GM21529 (cell line): Measurements from ENCODE around the gene DSTYK.

Experiments
- ATAC-seq: cut with Tn5 transposase; IDR thresholded peaks from one replicate; pipeline ENCODE4 v1.9.1; 2021; ENCODE audit not compliant: unreplicated experiment

DSTYK gene

DNA sequence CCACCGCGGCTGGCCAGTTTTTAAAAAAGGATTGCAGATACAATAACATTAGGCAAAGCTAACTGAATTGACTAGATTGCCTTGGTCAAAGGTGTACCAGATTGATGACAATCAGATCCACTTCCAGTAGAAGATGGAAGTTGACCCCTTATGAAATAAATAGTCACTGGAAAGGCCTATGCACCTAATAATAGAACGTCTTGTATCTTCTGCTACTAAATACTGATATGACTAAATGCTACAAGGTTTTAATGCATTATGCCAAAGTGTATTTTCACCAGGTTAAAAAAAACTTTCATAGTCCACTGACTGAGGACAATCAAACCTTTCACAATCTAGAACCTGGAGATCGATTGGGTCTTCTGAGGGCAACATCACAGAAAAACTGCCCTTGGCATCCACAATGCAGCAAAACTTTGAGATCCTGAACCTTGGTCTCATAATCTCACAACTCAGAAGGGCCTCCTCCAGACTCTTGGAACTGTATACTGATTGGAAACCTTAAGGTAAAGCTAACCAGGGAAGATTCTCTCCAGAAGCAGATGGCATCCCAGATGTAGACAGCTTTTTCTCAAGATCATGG, 82.0 kb downstream of the DSTYK start:
- no peak for ATAC-seq

- ATAC-seq, result no peak
Observed at GRCh38 chr1:205128050-205128449, 83.5 kb downstream of the DSTYK start.

GRCh38 chr1:205127646-205128045, 83.9 kb downstream of the DSTYK start:
- no peak for ATAC-seq

- ATAC-seq, result no peak
Observed at GRCh38 chr1:205124726-205125125, 86.8 kb downstream of the DSTYK start.

- ATAC-seq, result peak; percentile 9
Observed at GRCh38 chr1:205122489-205122882, 89.0 kb downstream of the DSTYK start.

GRCh38 chr1:205121660-205122488, 89.6 kb downstream of the DSTYK start, which contains the start of gene RBBP5:
RBBP5 (minus strand) TSS chr1:205121978; CDS start chr1:205121873, 105 bp downstream.
- ATAC-seq, result peak; percentile 95

DNA sequence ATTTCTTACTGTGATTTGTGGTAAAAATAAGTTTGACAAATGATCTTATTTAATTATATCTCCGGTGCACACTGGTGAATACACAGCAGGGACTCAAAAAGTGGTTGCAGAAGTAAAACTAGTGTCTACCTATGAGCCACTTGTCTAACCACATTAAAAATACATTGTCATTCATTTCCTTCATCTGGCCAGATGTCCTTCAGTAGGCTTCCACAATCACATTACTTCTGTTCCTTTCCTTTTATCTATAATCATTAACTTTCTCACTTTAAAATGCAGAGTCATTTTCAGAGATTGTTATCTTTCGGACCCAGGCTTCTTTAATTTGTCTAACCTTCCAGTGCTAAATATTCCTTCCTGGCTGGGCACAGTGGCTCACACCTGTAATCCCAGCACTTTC, 92.8 kb downstream of the DSTYK start:
- no peak for ATAC-seq

DNA sequence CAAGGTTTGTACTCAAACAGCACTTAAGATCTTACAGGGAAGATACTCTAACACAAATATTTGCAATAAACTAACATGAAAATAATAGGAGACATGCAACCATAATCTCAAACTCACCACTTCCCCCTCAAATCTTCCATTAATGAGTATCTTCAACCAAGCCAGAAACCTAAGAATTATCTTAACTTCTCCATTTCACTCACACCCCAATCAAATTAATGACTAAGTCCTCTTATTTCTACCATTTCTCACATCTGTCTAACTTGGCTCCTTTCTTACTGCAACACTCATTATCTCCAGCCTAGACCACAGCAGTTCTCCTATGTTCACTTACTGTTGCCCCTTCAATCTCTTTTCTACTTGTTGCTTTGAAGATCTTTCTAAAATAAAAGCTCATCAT, 100.1 kb downstream of the DSTYK start:
- ATAC-seq, result no peak

GRCh38 chr1:205109711-205110110, 101.8 kb downstream of the DSTYK start:
- no peak for ATAC-seq

- no peak for ATAC-seq
Observed at GRCh38 chr1:205109269-205109668, 102.2 kb downstream of the DSTYK start.

GRCh38 chr1:205108464-205108863, 103.0 kb downstream of the DSTYK start:
- ATAC-seq, result no peak

DNA sequence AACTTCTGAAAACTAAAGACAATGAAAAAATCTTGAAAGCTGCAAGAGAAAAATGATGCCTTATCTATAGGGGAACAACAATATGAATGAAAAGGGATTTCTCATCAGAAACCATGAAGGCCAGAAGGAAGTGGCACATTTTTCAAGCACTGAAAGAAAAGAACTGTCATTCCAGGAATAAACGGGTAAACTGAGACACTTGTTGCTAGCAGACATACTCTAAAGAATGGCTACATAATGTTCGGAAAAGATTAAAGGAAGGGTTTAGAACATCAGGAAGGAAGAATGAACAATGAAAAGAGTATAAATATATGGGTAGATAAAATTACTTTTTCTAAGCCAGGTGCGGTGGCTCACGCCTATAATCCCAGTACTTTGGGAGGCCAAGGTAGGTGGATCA, 104.2 kb downstream of the DSTYK start:
- ATAC-seq, result no peak

GRCh38 chr1:205102404-205102803, 109.1 kb downstream of the DSTYK start:
- no peak for ATAC-seq

DNA sequence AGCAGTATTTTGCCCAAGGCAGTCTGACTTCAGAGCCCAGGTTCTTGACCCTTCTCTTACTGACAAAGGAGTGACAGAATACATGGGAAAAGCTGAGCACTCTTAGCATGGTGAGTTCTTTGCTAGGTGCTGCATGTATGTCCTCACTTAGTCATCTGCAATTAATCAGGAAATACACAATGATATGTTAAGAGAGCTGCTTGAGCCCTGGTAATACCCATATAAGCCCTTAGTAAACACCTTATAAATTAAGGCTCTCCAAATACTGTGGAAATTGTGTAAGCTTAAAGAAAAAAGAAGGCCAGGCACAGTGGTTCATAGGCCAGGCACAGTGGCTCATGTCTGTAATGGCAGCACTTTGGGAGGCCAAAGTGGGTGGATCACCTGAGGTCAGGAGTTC, 113.3 kb downstream of the DSTYK start:
- ATAC-seq, result no peak

- no peak for ATAC-seq
Observed at GRCh38 chr1:205095422-205095821, 116.1 kb downstream of the DSTYK start.
